ENCODE results near the gene OPN5. TPM values are rescaled to one million over a fixed set of nuclear protein-coding genes. Genes with fewer than 3 reads are reported as not detected.

Gene OPN5
- total and polyA plus RNA-seq, 2 donors (not counting 1 experiment from before 2014, with no cell fraction given), result not detected

- Histone ChIP-seq H3K9ac (ENCODE audit: insufficient read depth, low read length) (no peak overlapping the region), H3K36me3 (ENCODE audit: control insufficient read depth, insufficient read depth, low read length) (no peaks in the 10 kb centered on the region), H3K9me3 (ENCODE audit: control insufficient read depth, insufficient read depth, low read depth, low read length) (no peaks in the 10 kb centered on the region), H3K27me3 (ENCODE audit: control insufficient read depth, insufficient read depth, low read length) (no peaks in the 10 kb centered on the region), H2AFZ (ENCODE audit: low read length) (no peak overlapping the region), H4K20me1 (ENCODE audit: control insufficient read depth, extremely low read depth, insufficient read depth, low read length) (no peaks in the 10 kb centered on the region), H3K4me1 (ENCODE audit: control insufficient read depth, extremely low read depth, insufficient read depth, low read length) (no peaks in the 10 kb centered on the region), H3K4me2 (ENCODE audit: extremely low read depth, insufficient read depth, low read length) (no peak overlapping the region), H3K4me3 (replicated peaks in 1 of 4; ENCODE audit: control extremely low read depth in 1 of 4, insufficient read depth in 1 of 4, low read depth in 3 of 4, low read length in 4 of 4) (no peak overlapping the region), H3K79me2 (ENCODE audit: control insufficient read depth, insufficient read depth, low read length) (no peaks in the 10 kb centered on the region), H3K27ac (ENCODE audit: insufficient read depth, low read length) (no peak overlapping the region)
- peak in 1 of 2 donors; percentile 1 for DNase-seq (ENCODE audit: low read depth in 2 of 2)
- no peak for TF ChIP-seq CTCF (conservative IDR thresholded peaks at IDR 0.05 in 1 of 2, IDR thresholded peaks at IDR 0.05 in 1 of 2; ENCODE audit: low read depth in 1 of 2, low read length in 2 of 2)
These were observed 11.8 kb upstream of the OPN5 start for GRCh38 chr6:47769982-47770381.

- TF ChIP-seq CTCF (conservative IDR thresholded peaks at IDR 0.05 in 1 of 2, IDR thresholded peaks at IDR 0.05 in 1 of 2; ENCODE audit: low read depth in 1 of 2, low read length in 2 of 2) (no peak), EZH2 (IDR thresholded peaks at IDR 0.05; ENCODE audit: low read length, missing control alignments) (no peak)
These were observed 9.5 kb upstream of the OPN5 start for GRCh38 chr6:47772359-47772758.

GRCh38 chr6:47773005-47773404, 8.8 kb upstream of the OPN5 start:
- Histone ChIP-seq H4K20me1 (ENCODE audit: control insufficient read depth, extremely low read depth, insufficient read depth, low read length) (no peaks in the 10 kb centered on the region), H3K27me3 (ENCODE audit: control insufficient read depth, insufficient read depth, low read length) (no peaks in the 10 kb centered on the region), H3K79me2 (ENCODE audit: control insufficient read depth, insufficient read depth, low read length) (no peaks in the 10 kb centered on the region), H2AFZ (ENCODE audit: low read length) (no peak overlapping the region), H3K9ac (ENCODE audit: insufficient read depth, low read length) (no peak overlapping the region), H3K27ac (ENCODE audit: insufficient read depth, low read length) (no peak overlapping the region), H3K4me2 (ENCODE audit: extremely low read depth, insufficient read depth, low read length) (no peak overlapping the region), H3K4me1 (ENCODE audit: control insufficient read depth, extremely low read depth, insufficient read depth, low read length) (no peaks in the 10 kb centered on the region), H3K4me3 (replicated peaks in 1 of 4; ENCODE audit: control extremely low read depth in 1 of 4, insufficient read depth in 1 of 4, low read depth in 3 of 4, low read length in 4 of 4) (no peak overlapping the region), H3K36me3 (ENCODE audit: control insufficient read depth, insufficient read depth, low read length) (no peaks in the 10 kb centered on the region), H3K9me3 (ENCODE audit: control insufficient read depth, insufficient read depth, low read depth, low read length) (no peaks in the 10 kb centered on the region)
- TF ChIP-seq EZH2 (IDR thresholded peaks at IDR 0.05; ENCODE audit: low read length, missing control alignments), result no peak
- no peak for TF ChIP-seq CTCF (conservative IDR thresholded peaks at IDR 0.05 in 1 of 2, IDR thresholded peaks at IDR 0.05 in 1 of 2; ENCODE audit: low read depth in 1 of 2, low read length in 2 of 2)
- no peak for DNase-seq (ENCODE audit: low read depth in 2 of 2)

More at GRCh38 chr6:47772359-47772758, 9.5 kb upstream of the OPN5 start:
- Histone ChIP-seq H2AFZ (ENCODE audit: low read length) (no peak overlapping the region), H3K4me2 (ENCODE audit: extremely low read depth, insufficient read depth, low read length) (no peak overlapping the region), H3K4me3 (replicated peaks in 1 of 4; ENCODE audit: control extremely low read depth in 1 of 4, insufficient read depth in 1 of 4, low read depth in 3 of 4, low read length in 4 of 4) (no peak overlapping the region), H3K9me3 (ENCODE audit: control insufficient read depth, insufficient read depth, low read depth, low read length) (no peaks in the 10 kb centered on the region), H3K27ac (ENCODE audit: insufficient read depth, low read length) (no peak overlapping the region), H3K79me2 (ENCODE audit: control insufficient read depth, insufficient read depth, low read length) (no peaks in the 10 kb centered on the region), H4K20me1 (ENCODE audit: control insufficient read depth, extremely low read depth, insufficient read depth, low read length) (no peaks in the 10 kb centered on the region), H3K27me3 (ENCODE audit: control insufficient read depth, insufficient read depth, low read length) (no peaks in the 10 kb centered on the region), H3K4me1 (ENCODE audit: control insufficient read depth, extremely low read depth, insufficient read depth, low read length) (no peaks in the 10 kb centered on the region), H3K36me3 (ENCODE audit: control insufficient read depth, insufficient read depth, low read length) (no peaks in the 10 kb centered on the region), H3K9ac (ENCODE audit: insufficient read depth, low read length) (no peak overlapping the region)
- DNase-seq (ENCODE audit: low read depth in 2 of 2), result no peak

Measured in fibroblast of lung (primary cell).